HL-60/S4 treated with retinoic acid at 250 ng/mL for 4 days and 3 days (cell line): ENCODE results near the gene ADAT1.
"Not testable (repeated sequence)": the region's sequence is repeated elsewhere in the genome, so short reads cannot be mapped to it uniquely, and the experiment has no call there.

ENCODE experiments used
- in situ Hi-C: fragments of 300-500 bp; cut with MboI; formaldehyde crosslinking; loops from 2 replicates; pipeline ENCODE4 v1.7.0; 2022; ENCODE audit warnings: low sequenced_read_pairs

Gene ADAT1

DNA sequence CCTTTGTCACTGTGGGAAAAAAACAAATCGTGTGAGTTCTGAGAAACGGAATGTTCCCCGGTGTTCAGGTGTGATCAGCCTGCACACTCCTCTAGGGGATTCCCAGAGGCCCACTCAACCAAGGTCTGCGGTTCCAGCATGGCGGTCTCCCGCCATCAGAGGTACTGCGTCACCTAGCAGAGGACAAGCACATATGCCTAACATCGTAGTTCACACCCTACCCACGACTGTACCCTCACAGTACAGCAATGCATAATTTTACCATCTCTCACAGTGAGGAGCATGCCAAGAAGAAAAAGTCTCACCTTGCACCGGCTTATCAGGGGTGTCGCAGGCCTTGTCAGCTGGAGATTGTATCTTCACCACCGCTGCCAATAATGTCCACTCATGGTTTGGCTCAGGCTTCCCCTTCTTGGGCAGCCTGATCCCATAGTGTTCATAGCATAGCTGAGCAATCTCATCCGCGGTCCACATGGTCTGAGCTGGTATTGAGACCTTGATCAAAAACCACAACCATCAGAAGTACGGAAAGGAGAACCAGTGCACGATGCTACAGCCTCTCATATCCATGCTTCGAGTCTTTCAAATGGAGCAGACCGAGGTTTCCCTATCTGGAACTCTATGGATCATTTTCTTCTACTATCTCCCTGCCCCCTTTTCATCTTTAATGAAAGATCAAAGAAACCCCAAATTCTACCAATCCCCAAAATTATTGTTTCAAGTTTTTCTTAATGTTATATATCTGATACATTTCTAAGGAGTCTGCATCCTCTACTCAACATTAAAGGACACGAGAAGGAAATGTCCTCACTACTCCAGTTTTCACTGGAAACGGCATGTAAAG lies 2.5 kb downstream of the ADAT1 start:
- in situ Hi-C loops = no loop called here

- in situ Hi-C loops = no loop called here
These were observed 4.3 kb downstream of the ADAT1 start for GRCh38 chr16:75618780-75619179.

DNA sequence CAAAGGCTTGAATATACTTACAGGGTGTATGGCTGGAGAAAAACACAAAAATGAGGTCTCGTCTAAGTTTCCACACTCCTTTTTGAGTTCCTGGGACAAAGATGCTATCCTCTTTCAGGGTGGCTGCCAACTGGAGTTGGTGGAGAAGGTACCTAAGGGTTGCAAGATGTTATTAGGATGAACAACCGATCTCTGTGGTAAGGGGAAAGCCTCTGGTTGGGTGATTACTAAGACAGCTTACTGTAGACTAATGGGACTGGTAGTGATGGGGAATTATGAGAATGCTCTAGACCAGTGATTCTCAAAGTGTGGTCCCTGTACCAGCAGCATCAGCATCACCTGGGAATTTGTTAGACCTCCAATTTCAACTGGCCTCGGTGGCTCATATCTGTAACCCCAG lies 6.0 kb downstream of the ADAT1 start:
- in situ Hi-C loops = no loop called here

- in situ Hi-C loops = no loop called here
These were observed 6.5 kb downstream of the ADAT1 start for GRCh38 chr16:75616521-75617010.

DNA sequence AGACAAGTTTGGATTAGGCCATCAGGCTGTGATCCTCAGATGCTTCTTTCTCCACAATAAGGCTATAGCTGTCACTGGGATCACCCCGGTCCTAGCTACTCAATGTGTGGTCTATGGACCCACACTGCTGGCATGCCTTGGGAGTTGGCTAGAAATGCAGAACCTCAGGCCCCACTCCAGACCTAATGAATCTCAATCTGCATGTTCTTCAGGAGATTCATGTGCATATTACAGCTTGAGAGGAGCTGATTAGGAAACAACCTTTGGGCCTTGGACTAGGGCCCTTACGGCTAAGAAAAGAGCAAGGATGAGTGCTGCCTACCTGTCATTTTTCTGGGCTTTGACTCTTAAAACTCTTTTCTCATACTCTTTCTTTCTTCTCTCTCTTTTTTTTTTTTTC lies 7.5 kb downstream of the ADAT1 start:
- in situ Hi-C loops = no loop called here

DNA sequence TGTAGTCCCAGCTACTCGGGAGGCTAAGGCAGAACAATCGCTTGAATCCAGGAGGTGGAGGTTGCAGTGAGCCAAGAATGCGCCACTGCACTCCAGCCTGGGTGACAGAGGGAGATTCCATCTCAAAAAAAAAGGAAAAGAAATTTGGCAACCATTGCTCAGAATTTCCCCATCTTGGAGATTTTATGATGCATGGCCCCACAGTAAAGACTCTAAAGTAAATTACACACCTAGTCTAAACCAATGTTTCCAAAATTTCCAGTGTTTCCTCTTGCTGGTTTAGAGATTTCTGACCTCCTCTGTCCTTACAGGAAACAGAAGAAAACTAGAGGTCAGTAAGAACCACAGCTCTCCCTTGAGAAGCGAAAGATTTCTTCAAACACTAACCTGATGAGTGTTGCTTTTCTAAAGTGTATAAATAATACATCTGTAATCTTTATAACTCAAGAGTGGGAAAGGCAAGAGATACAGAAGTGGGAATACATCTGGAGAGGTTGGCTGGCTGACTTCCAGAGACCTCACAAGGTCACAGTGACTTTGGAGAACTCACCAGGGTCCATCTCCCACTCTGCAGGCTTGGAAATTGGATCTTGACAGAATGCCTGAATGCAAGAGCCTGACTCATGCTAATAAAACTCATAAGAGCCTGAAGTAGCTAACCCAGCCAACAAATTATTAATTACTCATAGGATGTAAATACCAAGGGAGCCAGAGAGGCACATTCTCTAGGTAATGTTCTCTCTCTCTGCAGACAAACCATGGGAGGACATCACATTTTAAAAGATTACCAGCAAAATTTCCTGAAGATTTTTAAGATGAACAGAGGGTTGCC lies 8.8 kb downstream of the ADAT1 start:
- in situ Hi-C loops = no loop called here

DNA sequence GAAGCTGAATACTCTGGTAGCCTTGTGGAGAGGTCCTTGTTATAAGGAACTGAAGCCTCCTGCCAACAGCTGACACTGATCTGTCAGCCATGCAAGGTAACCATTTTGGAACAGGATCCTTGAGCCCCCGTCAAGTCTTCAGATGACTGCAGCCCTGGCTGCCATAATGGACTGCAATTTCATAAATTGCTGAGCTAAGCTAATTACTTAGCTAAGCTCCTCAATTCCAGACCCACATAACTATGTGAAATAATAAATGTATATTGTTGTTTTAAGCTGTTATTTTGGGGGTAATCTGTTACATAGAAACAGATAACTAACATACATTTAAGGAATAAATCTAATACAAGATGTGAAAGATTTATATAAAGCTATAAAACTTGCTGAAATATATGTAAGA lies 16.6 kb downstream of the ADAT1 start:
- in situ Hi-C loops = no loop called here

GRCh38 chr16:75603241-75603640 lies 19.8 kb downstream of the ADAT1 start:
- in situ Hi-C loops = no loop called here

GRCh38 chr16:75599452-75600277 lies 23.4 kb downstream of the ADAT1 start:
- in situ Hi-C loops = no loop called here

DNA sequence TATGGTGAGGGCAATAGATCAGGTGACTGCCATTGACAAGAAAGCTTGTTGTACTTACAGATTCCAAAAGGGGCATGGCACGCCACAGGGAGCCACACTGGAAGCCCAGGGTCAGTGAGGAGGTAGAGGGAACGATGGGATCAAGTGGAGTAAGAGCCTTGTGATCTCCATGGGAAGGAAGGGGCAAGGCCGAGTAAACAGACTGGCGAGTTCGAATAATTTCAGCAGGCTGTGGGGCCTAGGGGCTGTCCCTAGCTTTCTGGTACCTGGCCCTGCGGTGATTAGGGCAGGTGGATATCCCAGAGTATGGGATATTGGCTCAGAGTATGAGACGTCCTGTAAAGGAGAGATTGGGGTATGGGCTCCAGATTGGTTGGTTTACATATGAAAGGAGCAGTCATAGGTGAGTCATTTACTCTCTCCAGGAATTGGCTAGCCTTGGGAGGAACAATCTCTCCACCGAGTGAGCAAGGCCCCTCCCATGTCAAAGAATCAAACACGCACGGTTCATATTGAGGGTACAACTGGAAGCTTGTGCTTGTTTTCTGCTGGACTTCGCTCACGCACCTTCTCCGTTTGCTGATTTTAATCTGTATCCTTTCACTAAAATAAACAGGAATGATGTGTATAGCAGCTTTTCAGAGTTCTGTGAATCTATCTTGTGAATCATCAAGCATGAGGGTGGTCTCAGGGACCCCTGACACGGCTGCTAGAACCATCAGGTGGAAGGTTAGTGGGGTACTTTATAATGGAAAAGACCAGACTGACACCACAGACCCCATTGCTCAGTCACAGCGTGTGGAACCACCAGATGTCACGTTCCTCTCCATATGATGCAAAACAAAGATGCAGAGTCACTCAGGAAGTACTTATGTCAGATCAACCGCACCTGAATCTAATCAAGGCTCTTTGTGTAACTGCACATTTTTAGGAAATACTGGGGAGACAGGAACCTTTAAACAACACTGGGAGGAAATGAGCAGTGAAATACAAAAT lies 29.0 kb downstream of the ADAT1 start:
- in situ Hi-C loops = no loop called here

DNA sequence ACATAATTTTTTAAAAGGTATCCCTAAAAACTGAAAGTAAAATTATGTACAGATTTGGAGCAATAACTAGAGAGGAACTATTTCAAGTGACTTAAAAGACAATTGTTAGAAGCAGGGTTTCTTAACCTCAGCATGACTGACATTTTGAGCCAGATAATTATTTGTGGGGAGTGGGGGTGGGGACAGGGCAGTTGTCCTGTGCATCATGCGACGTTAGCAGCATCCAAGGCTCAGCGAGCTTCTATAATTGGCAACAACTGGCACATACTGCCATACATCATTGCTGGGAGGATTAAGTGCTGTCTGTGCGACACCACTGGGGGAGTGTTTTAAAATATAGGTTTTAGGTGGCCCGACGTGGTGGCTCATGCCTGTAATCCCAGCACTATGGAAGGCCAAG lies 29.8 kb downstream of the ADAT1 start:
- in situ Hi-C loops = no loop called here

- in situ Hi-C loops = not testable (repeated sequence)
These were observed 31.2 kb downstream of the ADAT1 start for GRCh38 chr16:75591927-75592326.

- in situ Hi-C loops = no loop called here
These were observed 31.9 kb downstream of the ADAT1 start for GRCh38 chr16:75590920-75591843.

- in situ Hi-C loops = no loop called here
These were observed 33.8 kb downstream of the ADAT1 start for GRCh38 chr16:75589306-75589705.

DNA sequence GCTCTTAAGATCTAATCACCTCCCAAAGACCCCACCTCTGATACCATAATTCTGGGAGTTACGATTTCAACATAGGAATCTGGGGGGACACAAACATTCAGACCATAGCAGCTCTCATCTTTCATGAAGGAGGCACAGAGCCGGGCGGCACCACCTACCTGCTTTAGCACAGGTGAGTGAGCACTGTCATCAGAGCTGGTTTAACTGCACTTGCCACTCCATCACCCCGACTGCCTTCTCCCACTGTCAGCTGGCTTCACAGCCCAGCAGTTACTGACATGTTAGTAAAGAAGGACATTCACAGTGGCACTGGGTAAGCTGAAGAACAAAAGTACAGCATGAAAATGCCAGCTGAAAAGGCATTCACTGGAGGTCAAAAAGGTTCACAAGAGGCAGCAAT lies 34.4 kb downstream of the ADAT1 start:
- in situ Hi-C loops = no loop called here

- in situ Hi-C loops = no loop called here
These were observed 39.0 kb downstream of the ADAT1 start for GRCh38 chr16:75584108-75584507.

DNA sequence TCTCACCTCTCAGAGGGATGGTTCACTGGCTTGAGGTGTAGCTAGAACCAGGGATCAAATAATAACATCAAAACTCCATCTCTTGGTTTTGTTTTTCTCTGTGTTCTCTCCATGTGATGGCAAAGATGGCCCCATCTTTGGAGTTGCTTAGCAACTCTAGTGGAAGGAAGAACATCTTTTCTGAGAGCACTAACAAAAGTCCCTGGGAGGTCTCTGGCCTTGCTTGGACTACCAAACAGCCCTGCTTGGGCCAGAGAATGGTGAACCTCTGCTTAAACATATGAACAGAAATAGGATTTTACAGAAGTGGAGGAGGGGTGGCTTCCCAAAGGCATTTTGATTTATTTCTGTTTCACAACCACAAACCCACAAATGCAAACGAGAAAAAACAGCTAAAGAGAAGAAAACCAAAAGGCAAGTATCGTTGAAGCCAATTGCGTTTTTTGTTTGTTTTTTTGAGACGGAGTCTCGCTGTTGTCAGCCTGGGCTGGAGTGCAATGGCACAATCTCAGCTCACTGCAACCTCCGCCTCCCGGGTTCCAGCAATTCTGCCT lies 43.7 kb downstream of the ADAT1 start:
- in situ Hi-C loops = no loop called here

DNA sequence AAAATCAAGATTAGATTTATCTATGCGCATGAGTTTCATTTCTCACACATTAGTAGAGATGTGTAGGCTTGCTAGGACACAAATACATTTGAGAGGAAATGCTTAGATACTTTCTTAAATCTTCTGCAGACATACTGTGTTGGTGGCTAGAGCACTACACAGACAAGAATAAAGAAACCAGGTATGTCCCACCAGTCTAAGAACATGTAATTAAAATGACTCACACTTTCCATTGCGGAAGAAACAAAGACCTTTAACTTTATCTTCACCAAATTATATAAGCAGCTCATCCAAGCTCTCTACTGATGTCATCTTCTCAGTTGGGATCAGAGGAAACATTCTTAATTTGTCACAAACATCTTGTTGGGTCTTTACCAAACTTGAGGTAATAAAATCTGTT lies 44.4 kb downstream of the ADAT1 start:
- in situ Hi-C loops = no loop called here

DNA sequence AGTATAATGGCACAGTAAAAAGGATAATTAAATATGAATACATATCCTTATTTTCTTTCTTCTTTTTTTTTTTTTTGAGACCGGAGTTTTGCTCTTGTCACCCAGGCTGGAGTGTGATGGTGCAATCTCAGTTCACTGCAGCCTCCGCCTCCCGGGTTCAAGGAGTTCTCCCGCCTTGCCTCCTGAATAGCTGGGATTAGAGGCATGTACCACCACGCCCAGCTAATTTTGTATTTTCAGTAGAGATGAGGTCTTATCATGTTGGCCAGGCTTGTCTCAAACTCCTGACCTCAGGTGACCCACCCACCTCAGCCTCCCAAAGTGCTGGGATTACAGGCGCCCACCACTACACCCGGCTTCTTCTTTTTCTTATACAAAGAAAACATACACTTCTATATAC lies 44.9 kb downstream of the ADAT1 start:
- in situ Hi-C loops = no loop called here
